Heart right ventricle (tissue), 16 donors: ENCODE results near the gene OLA1. TPM values are rescaled to one million over a fixed set of nuclear protein-coding genes. Genes with fewer than 3 reads are reported as not detected.

Experiments used
- ATAC-seq, 8 donors: fragments of 200-7000 bp; cut with Tn5 transposase; one replicate each; pipeline ENCODE4 v1.9.1; 2020; ENCODE audit warnings: mild to moderate bottlenecking in 8 of 8, moderate library complexity in 8 of 8, moderate number of reproducible peaks in 1 of 8
- DNase-seq, 2 donors: peaks; one replicate each; pipeline ENCODE4 v3.0.0-alpha.2; 2020
- H3K27ac ChIP-seq, 10 donors: fragments of 200-600 bp; sonication (generic) in 2 of 10; one replicate each; pipeline versions ENCODE4 v1.5.0 to v1.8.0; 2020 to 2022; ENCODE audit warnings: mild to moderate bottlenecking in 3 of 10
- H3K27me3 ChIP-seq, 7 donors: fragments of 200-600 bp; one replicate each; pipeline ENCODE4 v1.8.0; 2021 to 2022; ENCODE audit warnings: mild to moderate bottlenecking in 2 of 7
- H3K36me3 ChIP-seq, 9 donors: fragments of 200-600 bp; sonication (generic) in 1 of 9; one replicate each; pipeline versions ENCODE4 v1.5.0 to v1.8.0; 2020 to 2022; ENCODE audit warnings: mild to moderate bottlenecking in 2 of 9
- H3K4me1 ChIP-seq, 9 donors: fragments of 200-600 bp; sonication (generic) in 1 of 9; one replicate each; pipeline versions ENCODE4 v1.5.0 to v1.8.0; 2020 to 2022; ENCODE audit warnings: mild to moderate bottlenecking in 4 of 9
- H3K4me3 ChIP-seq, 10 donors: fragments of 200-600 bp; sonication (generic) in 2 of 10; one replicate each; pipeline versions ENCODE4 v1.5.0 to v1.8.0; 2020 to 2022; ENCODE audit warnings: mild to moderate bottlenecking in 7 of 10, moderate library complexity in 2 of 10
- H3K9me3 ChIP-seq, 11 donors: fragments of 200-600 bp in 10 of 11; sonication (generic) in 2 of 11; one replicate each; pipeline versions ENCODE4 v1.5.0 to v1.8.0; 2013 to 2022; ENCODE audit warnings: mild to moderate bottlenecking in 2 of 11, control low read depth in 1 of 11, moderate library complexity in 1 of 11
- WGBS, 2 donors: extraction: QIAGEN DNeasy Blood & Tissue Kit; methylation state at CpG; one replicate each; pipeline ENCODE4 v1.1.7; 2013; ENCODE audit warnings: inconsistent platforms in 1 of 2; 5-methylcytosine and 5-hydroxymethylcytosine counted together
- intact Hi-C, 10 donors: fragments of 100-400 bp; cut with DNase I; formaldehyde crosslinking; loops; one replicate each; pipeline versions ENCODE4 v1.11.1 to v1.14.2; 2022
- polyA plus RNA-seq, 2 donors: library from polyadenylated mRNA; stranded (reverse); fragments of 200-250 nt; gene quantifications; one replicate each; pipeline ENCODE4 v1.2.3, GENCODE V29; 2013
- total RNA-seq, 10 donors: library from RNA; stranded (reverse); fragmentation: NEBNext Ultra II Directional in 3 of 10; extraction: Animal tissue kit (Norgen Biotek cat#: 25700) in 3 of 10; gene quantifications; one replicate each; pipeline versions ENCODE4 v1.2.1 to v1.2.4, GENCODE V29; 2021 to 2023
- TF ChIP-seq, protein P1 (sequence below), 9 donors: fragments of 200-600 bp; sonication (generic) in 2 of 9; IDR thresholded peaks; one replicate each; pipeline versions ENCODE4 v1.5.0 to v1.8.0; 2021 to 2022; ENCODE audit warnings: antibody characterized with exemption in 9 of 9, mild to moderate bottlenecking in 5 of 9, moderate library complexity in 1 of 9
- donor health status: Arrhythmogenic right ventricular cardiomyopathy.
- donor health status: ischemic (EF 13 %, LVEDD 7.1; RV severe dilation, severe dysfunction).
- donor health status: healthy with polysubstance abuse.
- donor health status: DM: no; HTN: yes; CAD: no.
- donor health status: DM: no; HTN: no; CAD: no.
- donor health status: ischemic (EF 25% LVEDD 6.9; RV normal size, moderate dysfunction).
- donor health status: ischemic (EF 25% LVEDD 5.7; RV mildly dilated, moderate dysfunction).
- donor health status: healthy.
- donor health status: DM: yes; HTN: yes; CAD: no.
- donor health status: Ischemic cardiomyopathy.
- donor health status: ischemic (EF 35%, LVEDD 5.7; RV mildly dilated, moderate dysfunction).
- donor health status: nonischemic (EF 11% LVEDD 7.7; RV severe dilation, severe dysfunction).
- donor health status: DM: yes; HTN: yes; CAD: no.
- donor health status: PGD.
- donor health status: ischemic (EF 29% LVEDD 5.4; RV normal size, mild dysfunction).
- donor health status: nonischemic (EF 23%, LVEDD 6.1; RV moderate dilation, normal function).

Gene OLA1
- total and polyA plus RNA-seq, 12 donors = 23.7 to 85.2 (median 73.3) TPM

DNA sequence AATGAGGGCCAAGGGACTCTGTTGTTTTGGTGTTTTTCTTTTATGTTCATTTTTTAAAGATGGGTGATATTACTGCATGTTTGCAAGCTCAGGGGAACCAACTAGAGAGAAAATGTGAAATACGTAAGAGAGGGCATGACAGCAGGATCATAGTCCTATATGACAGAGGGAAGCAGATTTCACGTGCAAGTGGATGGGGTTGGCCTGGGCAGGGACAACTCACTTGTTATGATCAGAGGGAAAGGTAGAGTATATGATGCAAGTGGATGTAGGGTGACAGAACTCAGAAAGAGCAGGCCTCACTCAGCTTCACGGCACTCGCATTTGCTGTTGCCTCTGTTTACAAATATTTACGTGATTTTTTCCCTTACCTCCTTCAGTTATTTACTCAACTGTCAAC lies 67.0 kb downstream of the OLA1 start:
- no peaks in the 10 kb centered on the region for H3K27me3 ChIP-seq
- H3K9me3 ChIP-seq = no peaks in the 10 kb centered on the region
- H3K27ac ChIP-seq = no peak overlapping the region
- DNase-seq (no peak), ATAC-seq (no peak)
- peaks cover 0 to 11% (median 0%) of the 10 kb centered on the region in 9 donors for H3K4me1 ChIP-seq
- 97 to 98% methylated on average over 5 of the region's 5 CpGs for WGBS, 2 donors
- no peaks in the 10 kb centered on the region for H3K36me3 ChIP-seq
- H3K4me3 ChIP-seq = no peak overlapping the region
- intact Hi-C loops = no loop called here
- TF ChIP-seq, protein P1, sequence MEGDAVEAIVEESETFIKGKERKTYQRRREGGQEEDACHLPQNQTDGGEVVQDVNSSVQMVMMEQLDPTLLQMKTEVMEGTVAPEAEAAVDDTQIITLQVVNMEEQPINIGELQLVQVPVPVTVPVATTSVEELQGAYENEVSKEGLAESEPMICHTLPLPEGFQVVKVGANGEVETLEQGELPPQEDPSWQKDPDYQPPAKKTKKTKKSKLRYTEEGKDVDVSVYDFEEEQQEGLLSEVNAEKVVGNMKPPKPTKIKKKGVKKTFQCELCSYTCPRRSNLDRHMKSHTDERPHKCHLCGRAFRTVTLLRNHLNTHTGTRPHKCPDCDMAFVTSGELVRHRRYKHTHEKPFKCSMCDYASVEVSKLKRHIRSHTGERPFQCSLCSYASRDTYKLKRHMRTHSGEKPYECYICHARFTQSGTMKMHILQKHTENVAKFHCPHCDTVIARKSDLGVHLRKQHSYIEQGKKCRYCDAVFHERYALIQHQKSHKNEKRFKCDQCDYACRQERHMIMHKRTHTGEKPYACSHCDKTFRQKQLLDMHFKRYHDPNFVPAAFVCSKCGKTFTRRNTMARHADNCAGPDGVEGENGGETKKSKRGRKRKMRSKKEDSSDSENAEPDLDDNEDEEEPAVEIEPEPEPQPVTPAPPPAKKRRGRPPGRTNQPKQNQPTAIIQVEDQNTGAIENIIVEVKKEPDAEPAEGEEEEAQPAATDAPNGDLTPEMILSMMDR (IDR thresholded peaks at IDR 0.05) = no peak

DNA sequence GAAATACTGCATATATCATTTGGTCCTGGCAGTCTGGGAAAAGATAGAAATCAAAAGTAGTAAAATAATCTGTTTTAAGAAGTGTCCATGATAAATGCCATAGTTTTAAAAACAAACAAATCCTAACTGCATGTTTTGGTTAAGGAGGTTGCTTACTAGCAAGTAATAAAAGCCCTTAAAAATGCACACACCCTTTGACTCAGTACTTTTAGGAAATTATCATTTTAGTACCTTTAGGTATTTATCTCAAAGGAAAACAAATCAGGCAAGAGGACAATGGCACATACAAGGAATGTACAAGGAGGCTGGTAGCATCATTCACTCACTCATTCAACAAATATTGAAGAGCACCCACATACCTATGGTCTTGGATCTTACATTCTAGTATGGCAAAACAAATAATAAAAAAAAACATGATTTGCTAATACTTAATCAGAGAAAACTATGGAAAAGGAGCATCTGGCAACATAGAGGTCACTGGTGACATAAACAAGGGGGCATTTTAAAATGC lies 67.6 kb downstream of the OLA1 start:
- TF ChIP-seq, protein P1 (IDR thresholded peaks at IDR 0.05) = no peak
- ATAC-seq = no peak
- intact Hi-C loops = no loop called here

DNA sequence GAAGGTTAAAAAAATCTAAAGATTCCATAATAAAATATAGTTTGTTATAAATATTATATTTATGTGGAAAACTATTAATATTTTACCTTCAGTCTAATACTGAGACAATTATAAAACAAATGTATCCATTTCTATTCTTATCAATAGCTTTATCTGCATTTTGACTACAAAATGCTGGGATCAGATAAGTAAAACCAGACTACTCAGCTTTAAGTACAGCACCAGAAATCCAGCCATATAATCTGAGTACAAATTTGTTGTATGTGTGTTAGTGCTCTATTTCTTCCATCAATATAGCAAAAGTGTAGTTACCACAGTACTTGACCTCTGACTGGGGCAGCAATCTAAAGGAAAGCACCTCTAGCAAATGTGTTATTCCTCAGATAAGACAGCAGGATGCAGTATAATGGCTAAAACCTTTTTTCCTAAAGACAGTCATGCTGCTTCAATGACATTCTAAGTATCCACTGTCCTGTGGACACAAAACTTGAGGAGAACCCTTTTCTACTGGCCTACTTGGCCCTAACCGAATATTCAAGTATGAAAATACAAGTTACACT lies 68.1 kb downstream of the OLA1 start:
- Histone ChIP-seq H3K27me3 (no peaks in the 10 kb centered on the region), H3K4me1 (peaks cover 0 to 11% (median 0%) of the 10 kb centered on the region in 9 donors), H3K9me3 (peaks cover 0 to 9% (median 0%) of the 10 kb centered on the region in 11 donors), H3K27ac (no peak overlapping the region), H3K4me3 (no peak overlapping the region), H3K36me3 (no peaks in the 10 kb centered on the region)
- DNase-seq (no peak), ATAC-seq (no peak)
- WGBS, 2 donors = 89 to 95% methylated on average over 1 of the region's 1 CpG
- intact Hi-C loops = no loop called here
- TF ChIP-seq, protein P1 (IDR thresholded peaks at IDR 0.05) = no peak

More for the DNA sequence above, 67.6 kb downstream of the OLA1 start:
- Histone ChIP-seq H3K9me3 (peaks cover 0 to 4% (median 0%) of the 10 kb centered on the region in 11 donors), H3K27ac (no peak overlapping the region), H3K36me3 (no peaks in the 10 kb centered on the region), H3K4me1 (peaks cover 0 to 11% (median 0%) of the 10 kb centered on the region in 9 donors), H3K27me3 (no peaks in the 10 kb centered on the region), H3K4me3 (no peak overlapping the region)
- no peak for DNase-seq

DNA sequence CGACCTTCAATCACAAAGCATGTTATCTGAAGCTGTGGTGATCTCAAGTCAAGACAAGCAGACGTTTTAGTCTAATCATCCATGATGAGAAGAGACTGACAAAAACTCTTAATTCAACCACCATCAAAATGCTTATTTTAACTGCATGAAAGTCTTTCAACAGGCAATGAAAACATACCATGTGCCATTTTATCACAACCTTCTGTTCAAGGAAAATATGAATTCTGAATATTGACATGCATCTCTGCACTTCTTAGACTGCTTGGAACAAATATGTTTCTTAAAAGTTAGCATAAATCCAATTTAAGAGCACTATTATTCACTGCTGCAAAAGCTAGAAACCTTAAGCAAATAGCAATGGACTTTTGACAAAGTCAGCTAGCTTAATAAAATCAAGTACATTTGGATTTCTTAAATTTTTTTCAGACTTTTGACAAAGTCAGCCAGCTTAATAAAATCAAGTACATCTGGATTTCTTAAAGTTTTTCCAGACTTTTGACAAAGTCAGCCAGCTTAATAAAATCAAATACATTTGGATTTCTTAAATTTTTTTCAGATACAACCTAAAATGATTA lies 70.9 kb downstream of the OLA1 start:
- H3K9me3 ChIP-seq = peaks cover 0 to 36% (median 10%) of the 10 kb centered on the region in 11 donors
- WGBS, 2 donors = 57 to 63% methylated on average over 2 of the region's 2 CpGs
- H3K27me3 ChIP-seq = no peaks in the 10 kb centered on the region
- no peak overlapping the region for H3K4me3 ChIP-seq
- ATAC-seq = no peak
- TF ChIP-seq, protein P1 (IDR thresholded peaks at IDR 0.05) = no peak
- no peak for DNase-seq
- no peak overlapping the region for H3K27ac ChIP-seq
- no peaks in the 10 kb centered on the region for H3K36me3 ChIP-seq
- intact Hi-C loops = no loop called here
- H3K4me1 ChIP-seq = peaks cover 0 to 11% (median 0%) of the 10 kb centered on the region in 9 donors
